GM15510 (cell line): ENCODE data around the gene NLRP1.

Experiments used
- POLR2A ChIP-seq: IDR thresholded peaks from 3 replicates; pipeline ENCODE4 v1.6.1; 2011; ENCODE audit warnings: borderline replicate concordance; ENCODE audit not compliant: insufficient read length; ENCODE audit errors: extremely low read depth

Gene NLRP1

GRCh38 chr17:5499476-5500231 lies 84.7 kb downstream of the NLRP1 start:
- no peak for TF ChIP-seq POLR2A

GRCh38 chr17:5492970-5493369 lies 91.3 kb downstream of the NLRP1 start:
- no peak for TF ChIP-seq POLR2A

GRCh38 chr17:5488752-5489151 lies 95.6 kb downstream of the NLRP1 start:
- no peak for TF ChIP-seq POLR2A

GRCh38 chr17:5486206-5487124 lies 97.8 kb downstream of the NLRP1 start, which contains the start of gene MIS12:
MIS12 (plus strand) TSS chr17:5486566; CDS start chr17:5488863, 2,297 bp downstream.
- peak; percentile 90 for TF ChIP-seq POLR2A

GRCh38 chr17:5485270-5486205 lies 98.8 kb downstream of the NLRP1 start, which contains the start of gene DERL2:
DERL2 (minus strand) TSS chr17:5486178; CDS start chr17:5486161, 17 bp downstream.
- peak; percentile 66 for TF ChIP-seq POLR2A

- TF ChIP-seq POLR2A: no peak
These were observed 102.9 kb downstream of the NLRP1 start for GRCh38 chr17:5481451-5481850.

- TF ChIP-seq POLR2A: no peak
These were observed 103.3 kb downstream of the NLRP1 start for GRCh38 chr17:5480962-5481361.

- no peak for TF ChIP-seq POLR2A
These were observed 105.3 kb downstream of the NLRP1 start for GRCh38 chr17:5478992-5479391.

- TF ChIP-seq POLR2A: no peak
These were observed 110.4 kb downstream of the NLRP1 start for GRCh38 chr17:5473906-5474305.

GRCh38 chr17:5472511-5472910 lies 111.8 kb downstream of the NLRP1 start:
- TF ChIP-seq POLR2A: no peak

- no peak for TF ChIP-seq POLR2A
These were observed 116.2 kb downstream of the NLRP1 start for GRCh38 chr17:5468075-5468473.

- TF ChIP-seq POLR2A: no peak
These were observed 116.9 kb downstream of the NLRP1 start for GRCh38 chr17:5467416-5467815.

GRCh38 chr17:5466295-5466694 lies 118.0 kb downstream of the NLRP1 start:
- no peak for TF ChIP-seq POLR2A

GRCh38 chr17:5464717-5465507 lies 119.4 kb downstream of the NLRP1 start:
- TF ChIP-seq POLR2A: no peak
